Coronary artery (tissue), 2 donors: ENCODE measurements around the gene FGFBP3.
A peak's percentile ranks its signal among the peaks of the same experiment; 100 is the strongest.
"Not testable (repeated sequence)": the region's sequence is repeated elsewhere in the genome, so short reads cannot be mapped to it uniquely, and the experiment has no call there.

ENCODE experiments used
- DNase-seq: peaks from one replicate; pipeline ENCODE4 v3.0.0-alpha.2; 2017; ENCODE audit warnings: low spot score
- H3K27ac ChIP-seq, 2 donors: fragments of 200-600 bp; sonication (generic); one replicate each; pipeline ENCODE4 v1.5.1; 2016 to 2019
- H3K4me3 ChIP-seq: fragments of 200-600 bp; sonication (generic); 2 replicates; pipeline ENCODE4 v1.5.1; 2016; ENCODE audit warnings: mild to moderate bottlenecking, moderate library complexity
- CTCF ChIP-seq: fragments of 200-600 bp; sonication (generic); IDR thresholded peaks from one replicate; pipeline ENCODE4 v1.5.1; 2019; ENCODE audit warnings: antibody characterized with exemption

The FGFBP3 gene

GRCh38 chr10:91901784-91902677 is 7.3 kb downstream of the FGFBP3 start:
- Histone ChIP-seq H3K4me3 (no peak overlapping the region), H3K27ac (peak overlapping the region in 1 of 2 donors; percentile 15)
- no peak for DNase-seq
- no peak for TF ChIP-seq CTCF

- no peak for TF ChIP-seq CTCF
- H3K27ac ChIP-seq = no peak overlapping the region
- H3K4me3 ChIP-seq = no peak overlapping the region
- DNase-seq = no peak
Observed at GRCh38 chr10:91897421-91897820, 11.9 kb downstream of the FGFBP3 start.

- no peak for DNase-seq
- TF ChIP-seq CTCF = no peak
- Histone ChIP-seq H3K27ac (no peak overlapping the region), H3K4me3 (no peak overlapping the region)
Observed at GRCh38 chr10:91896212-91896756, 13.0 kb downstream of the FGFBP3 start.

- not testable (repeated sequence) for H3K4me3 ChIP-seq, DNase-seq, H3K27ac ChIP-seq
Observed at GRCh38 chr10:91894261-91894685, 15.0 kb downstream of the FGFBP3 start.

GRCh38 chr10:91893051-91893450 is 16.2 kb downstream of the FGFBP3 start:
- no peak overlapping the region for H3K4me3 ChIP-seq
- no peak overlapping the region for H3K27ac ChIP-seq
- DNase-seq = no peak
- TF ChIP-seq CTCF = no peak

GRCh38 chr10:91891125-91892001 is 17.9 kb downstream of the FGFBP3 start:
- no peak for TF ChIP-seq CTCF
- DNase-seq = no peak
- no peak overlapping the region for H3K27ac ChIP-seq

More at GRCh38 chr10:91891125-91892001, 17.9 kb downstream of the FGFBP3 start:
- no peak overlapping the region for H3K4me3 ChIP-seq
